HCT116 (cell line): ENCODE data around the gene BAIAP2L2. TPM values are rescaled to one million over a fixed set of nuclear protein-coding genes. Genes with fewer than 3 reads are reported as not detected.
"Not testable (repeated sequence)": the region's sequence is repeated elsewhere in the genome, so short reads cannot be mapped to it uniquely, and the experiment has no call there.

ENCODE experiments used
- ATAC-seq: fragments of 200-7000 bp; cut with Tn5 transposase; 2 replicates; pipeline ENCODE4 v1.9.1; 2020; ENCODE audit warnings: mild to moderate bottlenecking, moderate library complexity
- BruUV-seq: library from RNA; stranded (reverse); fragments of 400-500 nt; replicated peaks from 2 replicates; lab custom pipeline; 2021; lab: Mats Ljungman, UMichigan
- CTCF ChIA-PET: fragments of 300-600 bp; sonication (Branson Sonifier 250); formaldehyde crosslinking; loops from one replicate; lab custom pipeline; 2021; ENCODE audit warnings: antibody characterized with exemption; lab: Charles Lee
- POLR2A ChIA-PET: fragments of 300-600, 350-600 bp; sonication (Branson Sonifier 250); formaldehyde crosslinking; loops from one replicate; lab custom pipeline; 2021; ENCODE audit warnings: antibody characterized with exemption; lab: Charles Lee
- RAD21 ChIA-PET, 2 experiments: fragments of 300-600 bp; sonication (Branson Sonifier 250); formaldehyde crosslinking; loops; one replicate each; lab custom pipeline; 2023; ENCODE audit warnings: low total read pairs in 2 of 2; ENCODE audit not compliant: uncharacterized antibody in 2 of 2, unreplicated experiment in 2 of 2, low non-redundant PET in 1 of 2; lab: Charles Lee
- DNase-seq: peaks from one replicate; pipeline ENCODE4 v3.0.0-alpha.2; 2010; ENCODE audit warnings: low read depth, low spot score
- H2AFZ ChIP-seq: fragments of 200-600 bp; shearing (Covaris generic), sonication (generic); 2 replicates; pipeline ENCODE4 v1.6.1; 2017; ENCODE audit warnings: low read depth, mixed run types, mixed read lengths, antibody characterized with exemption, low read length; ENCODE audit not compliant: poor library complexity, severe bottlenecking
- H3K27ac ChIP-seq: 2 replicates; pipeline ENCODE4 v1.5.1; 2012; ENCODE audit warnings: low read depth, low read length
- H3K27me3 ChIP-seq: fragments of 200-600 bp; sonication (generic); 2 replicates; pipeline ENCODE4 v1.6.1; 2016; ENCODE audit warnings: mixed run types, low read length, mixed read lengths; ENCODE audit not compliant: insufficient read depth
- H3K36me3 ChIP-seq, 2 experiments: fragments of 200-500 bp in 1 of 2; fragments of 200-600 bp in 1 of 2; sonication (Bioruptor generic) in 1 of 2; sonication (generic) in 1 of 2; 2 replicates each; pipeline versions ENCODE4 v1.5.1 to v1.6.1; 2014 to 2016; ENCODE audit warnings: low read length in 2 of 2, inconsistent platforms in 1 of 2, mixed read lengths in 1 of 2, mixed run types in 1 of 2; ENCODE audit not compliant: insufficient read depth in 2 of 2, control insufficient read depth in 1 of 2
- H3K4me1 ChIP-seq, 2 experiments: fragments of 200-600 bp in 1 of 2; sonication (generic) in 1 of 2; 2 replicates each; pipeline versions ENCODE4 v1.5.1 to v1.6.1; 2012 to 2017; ENCODE audit warnings: low read length in 2 of 2, inconsistent platforms in 1 of 2, mild to moderate bottlenecking in 1 of 2, mixed read lengths in 1 of 2, mixed run types in 1 of 2, moderate library complexity in 1 of 2; ENCODE audit not compliant: insufficient read depth in 2 of 2, control insufficient read depth in 1 of 2
- H3K4me2 ChIP-seq: fragments of 200-600 bp; sonication (generic); 2 replicates; pipeline ENCODE4 v1.6.1; 2017; ENCODE audit warnings: mixed run types, low read length, mixed read lengths
- H3K4me3 ChIP-seq, 2 experiments: fragments of 200-600 bp in 1 of 2; sonication (generic) in 1 of 2; replicated peaks in 1 of 2; 2 replicates each; pipeline ENCODE4 v1.5.1; 2011 to 2016; ENCODE audit warnings: low read length in 2 of 2, control low read depth in 1 of 2, low read depth in 1 of 2, mild to moderate bottlenecking in 1 of 2, mixed read lengths in 1 of 2, mixed run types in 1 of 2
- H3K79me2 ChIP-seq: fragments of 200-600 bp; sonication (generic); 2 replicates; pipeline ENCODE4 v1.6.1; 2017; ENCODE audit warnings: mild to moderate bottlenecking, mixed run types, low read length, moderate library complexity, mixed read lengths; ENCODE audit not compliant: insufficient read depth
- H3K9ac ChIP-seq: fragments of 200-600 bp; sonication (generic); 2 replicates; pipeline ENCODE4 v1.6.1; 2016; ENCODE audit warnings: low read length, mixed read lengths
- H3K9me2 ChIP-seq: fragments of 200-600 bp; sonication (generic), shearing (Covaris generic); 2 replicates; pipeline ENCODE4 v1.6.1; 2017; ENCODE audit warnings: mixed run types, mild to moderate bottlenecking, moderate library complexity; ENCODE audit not compliant: insufficient read depth
- H3K9me3 ChIP-seq, 2 experiments: fragments of 200-500 bp in 1 of 2; fragments of 200-600 bp in 1 of 2; sonication (Bioruptor generic) in 1 of 2; sonication (generic) in 1 of 2; 2 replicates each; pipeline ENCODE4 v1.6.1; 2014 to 2017; ENCODE audit warnings: low read length in 2 of 2, mixed read lengths in 2 of 2, inconsistent platforms in 1 of 2, low read depth in 1 of 2, mild to moderate bottlenecking in 1 of 2, mixed run types in 1 of 2, moderate library complexity in 1 of 2; ENCODE audit not compliant: control insufficient read depth in 1 of 2, insufficient read depth in 1 of 2
- H4K20me1 ChIP-seq: fragments of 200-600 bp; sonication (generic), shearing (Covaris generic); 2 replicates; pipeline ENCODE4 v1.6.1; 2017; ENCODE audit warnings: mixed run types, mild to moderate bottlenecking, moderate library complexity; ENCODE audit not compliant: insufficient read depth
- CEBPB ChIP-seq: IDR thresholded peaks from 2 replicates; pipeline ENCODE4 v1.6.1; 2012; ENCODE audit warnings: low read depth
- EGR1 ChIP-seq: IDR thresholded peaks from 2 replicates; pipeline ENCODE4 v1.6.1; 2012; ENCODE audit warnings: low read depth
- ELF1 ChIP-seq: IDR thresholded peaks from 2 replicates; pipeline ENCODE4 v1.6.1; 2012; ENCODE audit warnings: low read depth, borderline replicate concordance
- EZH2phosphoT487 ChIP-seq: fragments of 200-600 bp; IDR thresholded peaks from 2 replicates; pipeline ENCODE4 v1.6.1; 2018; ENCODE audit warnings: antibody characterized with exemption, borderline replicate concordance
- FOSL1 ChIP-seq: IDR thresholded peaks from 2 replicates; pipeline ENCODE4 v1.6.1; 2012; ENCODE audit warnings: low read depth
- JUND ChIP-seq: IDR thresholded peaks from 2 replicates; pipeline ENCODE4 v1.6.1; 2012
- POLR2AphosphoS5 ChIP-seq: IDR thresholded peaks from 2 replicates; pipeline ENCODE4 v1.6.1; 2011; ENCODE audit warnings: mild to moderate bottlenecking, low read depth, low read length, moderate library complexity
- RAD21 ChIP-seq: IDR thresholded peaks from 2 replicates; pipeline ENCODE4 v1.6.1; 2012; ENCODE audit warnings: low read depth, mild to moderate bottlenecking
- SIN3A ChIP-seq: IDR thresholded peaks from 2 replicates; pipeline ENCODE4 v1.6.1; 2012; ENCODE audit warnings: low read depth
- SRF ChIP-seq: IDR thresholded peaks from 2 replicates; pipeline ENCODE4 v1.6.1; 2012; ENCODE audit warnings: low read depth
- TCF7L2 ChIP-seq: IDR thresholded peaks from 2 replicates; pipeline ENCODE4 v1.7.0; 2011; ENCODE audit warnings: borderline replicate concordance, inconsistent platforms; ENCODE audit not compliant: insufficient read depth, insufficient read length; ENCODE audit errors: extremely low read depth
- ZFX ChIP-seq: fragments of 450-650 bp; IDR thresholded peaks from 2 replicates; pipeline ENCODE4 v1.6.1; 2017
- ZNF274 ChIP-seq: fragments of 200-500 bp; sonication (Bioruptor generic); IDR thresholded peaks from 2 replicates; pipeline ENCODE4 v1.6.1; 2014; ENCODE audit warnings: mild to moderate bottlenecking, low read depth, low read length, inconsistent platforms
- intact Hi-C: fragments of 100-400 bp; cut with micrococcal nuclease; formaldehyde crosslinking; loops from 2 replicates; pipeline ENCODE4 v1.10.0; 2022
- total RNA-seq: library from RNA; stranded (reverse); gene quantifications from one replicate; pipeline ENCODE4 v1.2.1, GENCODE V29; 2021; ENCODE audit not compliant: unreplicated experiment
- TF ChIP-seq, protein P1 (sequence below): IDR thresholded peaks from 2 replicates; pipeline ENCODE4 v1.6.1; 2012; ENCODE audit warnings: low read depth
- TF ChIP-seq, protein P2 (sequence below): IDR thresholded peaks from 2 replicates; pipeline ENCODE4 v1.6.1; 2012
- TF ChIP-seq, protein P3 (sequence below): IDR thresholded peaks from 2 replicates; pipeline ENCODE4 v1.6.1; 2011; ENCODE audit warnings: mild to moderate bottlenecking, low read length, moderate library complexity; ENCODE audit not compliant: insufficient replicate concordance; ENCODE audit errors: extremely low read depth

BAIAP2L2 gene
- total RNA-seq, 1 experiment from 2014 or later, result 1.0 TPM

DNA sequence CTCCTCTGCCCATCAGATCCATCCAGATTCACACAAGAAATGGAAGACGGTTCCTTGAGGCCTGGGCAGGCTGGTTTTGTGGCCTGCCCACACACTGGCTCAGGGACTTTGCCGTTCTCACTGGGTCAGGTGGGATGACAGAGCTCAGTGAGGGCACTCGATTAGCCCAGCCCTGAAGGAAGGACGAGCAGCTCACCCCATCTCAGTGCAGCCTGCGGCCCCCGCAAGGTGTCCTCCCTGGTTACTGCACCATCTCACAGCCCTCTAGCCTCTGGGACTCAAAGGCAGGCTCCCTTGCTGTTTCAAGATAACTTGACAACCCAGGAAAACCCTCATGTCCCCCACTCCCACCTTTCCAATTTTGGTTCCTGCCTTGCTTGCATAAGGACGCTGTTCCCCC is 30.7 kb downstream of the BAIAP2L2 start:
- Histone ChIP-seq H3K79me2 (no peaks in the 10 kb centered on the region), H3K9me3 (no peaks in the 10 kb centered on the region), H2AFZ (no peak overlapping the region), H3K9me2 (no peaks in the 10 kb centered on the region), H3K4me1 (no peaks in the 10 kb centered on the region), H3K36me3 (peaks cover 1 to 2% of the 10 kb centered on the region in 2 experiments; a peak in 1 of 4 replicates), H3K4me3 (no peak overlapping the region), H3K4me2 (no peak overlapping the region), H4K20me1 (no peaks in the 10 kb centered on the region), H3K27me3 (no peaks in the 10 kb centered on the region), H3K9ac (no peak overlapping the region), H3K27ac (no peak overlapping the region)
- ChIA-PET POLR2A (no interaction called here), CTCF (no interaction called here), RAD21 (no interaction called here)
- BruUV-seq, result no TSS peak
- ATAC-seq, result no peak
- no peak for DNase-seq
- TF ChIP-seq TCF7L2 (no peak), ELF1 (no peak), CEBPB (no peak), FOSL1 (no peak), RAD21 (no peak), EZH2phosphoT487 (no peak), POLR2AphosphoS5 (no peak), JUND (no peak), SIN3A (no peak), ZNF274 (no peak), SRF (no peak), ZFX (no peak), EGR1 (no peak)
- TF ChIP-seq, protein P1, sequence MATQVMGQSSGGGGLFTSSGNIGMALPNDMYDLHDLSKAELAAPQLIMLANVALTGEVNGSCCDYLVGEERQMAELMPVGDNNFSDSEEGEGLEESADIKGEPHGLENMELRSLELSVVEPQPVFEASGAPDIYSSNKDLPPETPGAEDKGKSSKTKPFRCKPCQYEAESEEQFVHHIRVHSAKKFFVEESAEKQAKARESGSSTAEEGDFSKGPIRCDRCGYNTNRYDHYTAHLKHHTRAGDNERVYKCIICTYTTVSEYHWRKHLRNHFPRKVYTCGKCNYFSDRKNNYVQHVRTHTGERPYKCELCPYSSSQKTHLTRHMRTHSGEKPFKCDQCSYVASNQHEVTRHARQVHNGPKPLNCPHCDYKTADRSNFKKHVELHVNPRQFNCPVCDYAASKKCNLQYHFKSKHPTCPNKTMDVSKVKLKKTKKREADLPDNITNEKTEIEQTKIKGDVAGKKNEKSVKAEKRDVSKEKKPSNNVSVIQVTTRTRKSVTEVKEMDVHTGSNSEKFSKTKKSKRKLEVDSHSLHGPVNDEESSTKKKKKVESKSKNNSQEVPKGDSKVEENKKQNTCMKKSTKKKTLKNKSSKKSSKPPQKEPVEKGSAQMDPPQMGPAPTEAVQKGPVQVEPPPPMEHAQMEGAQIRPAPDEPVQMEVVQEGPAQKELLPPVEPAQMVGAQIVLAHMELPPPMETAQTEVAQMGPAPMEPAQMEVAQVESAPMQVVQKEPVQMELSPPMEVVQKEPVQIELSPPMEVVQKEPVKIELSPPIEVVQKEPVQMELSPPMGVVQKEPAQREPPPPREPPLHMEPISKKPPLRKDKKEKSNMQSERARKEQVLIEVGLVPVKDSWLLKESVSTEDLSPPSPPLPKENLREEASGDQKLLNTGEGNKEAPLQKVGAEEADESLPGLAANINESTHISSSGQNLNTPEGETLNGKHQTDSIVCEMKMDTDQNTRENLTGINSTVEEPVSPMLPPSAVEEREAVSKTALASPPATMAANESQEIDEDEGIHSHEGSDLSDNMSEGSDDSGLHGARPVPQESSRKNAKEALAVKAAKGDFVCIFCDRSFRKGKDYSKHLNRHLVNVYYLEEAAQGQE, result no peak
- TF ChIP-seq, protein P2, sequence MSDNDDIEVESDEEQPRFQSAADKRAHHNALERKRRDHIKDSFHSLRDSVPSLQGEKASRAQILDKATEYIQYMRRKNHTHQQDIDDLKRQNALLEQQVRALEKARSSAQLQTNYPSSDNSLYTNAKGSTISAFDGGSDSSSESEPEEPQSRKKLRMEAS, result no peak
- TF ChIP-seq, protein P3, sequence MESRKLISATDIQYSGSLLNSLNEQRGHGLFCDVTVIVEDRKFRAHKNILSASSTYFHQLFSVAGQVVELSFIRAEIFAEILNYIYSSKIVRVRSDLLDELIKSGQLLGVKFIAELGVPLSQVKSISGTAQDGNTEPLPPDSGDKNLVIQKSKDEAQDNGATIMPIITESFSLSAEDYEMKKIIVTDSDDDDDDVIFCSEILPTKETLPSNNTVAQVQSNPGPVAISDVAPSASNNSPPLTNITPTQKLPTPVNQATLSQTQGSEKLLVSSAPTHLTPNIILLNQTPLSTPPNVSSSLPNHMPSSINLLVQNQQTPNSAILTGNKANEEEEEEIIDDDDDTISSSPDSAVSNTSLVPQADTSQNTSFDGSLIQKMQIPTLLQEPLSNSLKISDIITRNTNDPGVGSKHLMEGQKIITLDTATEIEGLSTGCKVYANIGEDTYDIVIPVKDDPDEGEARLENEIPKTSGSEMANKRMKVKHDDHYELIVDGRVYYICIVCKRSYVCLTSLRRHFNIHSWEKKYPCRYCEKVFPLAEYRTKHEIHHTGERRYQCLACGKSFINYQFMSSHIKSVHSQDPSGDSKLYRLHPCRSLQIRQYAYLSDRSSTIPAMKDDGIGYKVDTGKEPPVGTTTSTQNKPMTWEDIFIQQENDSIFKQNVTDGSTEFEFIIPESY, result no peak
- intact Hi-C loops, result no loop called here

DNA sequence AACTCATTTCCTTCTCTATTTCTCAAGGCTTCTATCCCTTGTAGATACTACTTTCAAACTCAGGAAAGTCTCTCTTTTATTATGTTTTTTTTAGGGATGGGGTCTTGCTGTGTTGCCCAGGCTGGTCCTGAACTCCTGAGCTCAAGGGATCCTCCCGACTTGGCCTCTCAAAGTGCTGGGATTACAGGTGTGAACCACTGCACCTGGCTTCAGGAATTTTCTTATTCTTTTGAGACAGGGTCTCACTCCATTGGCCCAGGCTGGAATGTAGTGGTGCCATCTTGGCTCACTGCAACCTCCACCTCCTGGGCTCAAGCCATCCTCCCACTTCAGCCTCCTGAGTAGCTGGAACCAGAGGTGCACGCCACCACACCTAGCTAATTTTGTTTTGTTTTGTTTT is 31.3 kb downstream of the BAIAP2L2 start:
- H3K27me3 ChIP-seq, RAD21 ChIA-PET, POLR2A ChIA-PET, H3K4me2 ChIP-seq, H3K4me1 ChIP-seq, CTCF ChIA-PET, H3K36me3 ChIP-seq, ATAC-seq, H3K27ac ChIP-seq, H3K4me3 ChIP-seq, H3K79me2 ChIP-seq, H3K9me2 ChIP-seq, intact Hi-C loops, DNase-seq, H3K9me3 ChIP-seq, BruUV-seq, H4K20me1 ChIP-seq, H3K9ac ChIP-seq, H2AFZ ChIP-seq: not testable (repeated sequence)
